Measurements from ENCODE around the gene OARD1.

The OARD1 gene

GRCh38 chr6:41085182-41085581 is 13.0 kb upstream of the OARD1 start:
- H3K4me2 ChIP-seq (ENCODE audit: low read depth, low read length): no peak overlapping the region
- H3F3A ChIP-seq (ENCODE audit: insufficient read depth, low read length): no peaks in the 10 kb centered on the region
- DNase-seq: no peak
- H3K9me3 ChIP-seq (replicated peaks; ENCODE audit: insufficient read depth, low read length): no peaks in the 10 kb centered on the region
- no peak overlapping the region for H3K27ac ChIP-seq (ENCODE audit: low read length)
- H3K9ac ChIP-seq (ENCODE audit: low read length): no peak overlapping the region
- H3K4me1 ChIP-seq (ENCODE audit: low read length): no peaks in the 10 kb centered on the region
- no peaks in the 10 kb centered on the region for H3K9me2 ChIP-seq (replicated peaks; ENCODE audit: insufficient read depth, low read length)
- H4K20me1 ChIP-seq (ENCODE audit: insufficient read depth, low read length): no peaks in the 10 kb centered on the region
- TF ChIP-seq EZH2phosphoT487 (IDR thresholded peaks at IDR 0.05; ENCODE audit: low read length) (no peak), EZH2 (optimal IDR thresholded peaks at IDR 0.05; ENCODE audit: low read depth, low read length) (no peak), CTCF (IDR thresholded peaks at IDR 0.05; ENCODE audit: low read length) (no peak)
- no peaks in the 10 kb centered on the region for H3K27me3 ChIP-seq (replicated peaks; ENCODE audit: insufficient read depth, low read length)
- no peak overlapping the region for H2AFZ ChIP-seq (ENCODE audit: low read length)
- H3K4me3 ChIP-seq (ENCODE audit: low read length): no peak overlapping the region
- H3K36me3 ChIP-seq (replicated peaks; ENCODE audit: insufficient read depth, low read length): peaks cover 9% of the 10 kb centered on the region
- peaks cover 45% of the 10 kb centered on the region for H3K79me2 ChIP-seq (ENCODE audit: low read length)

- Histone ChIP-seq H3K9me3 (replicated peaks; ENCODE audit: insufficient read depth, low read length) (no peaks in the 10 kb centered on the region), H3F3A (ENCODE audit: insufficient read depth, low read length) (no peaks in the 10 kb centered on the region), H3K4me1 (ENCODE audit: low read length) (0 out of 2 replicates have a peak, but pooled peaks cover 3% of the 10 kb centered on the region), H3K27ac (ENCODE audit: low read length) (no peak overlapping the region), H2AFZ (ENCODE audit: low read length) (no peak overlapping the region), H3K4me2 (ENCODE audit: low read depth, low read length) (no peak overlapping the region), H3K36me3 (replicated peaks; ENCODE audit: insufficient read depth, low read length) (peaks cover 17% of the 10 kb centered on the region), H3K79me2 (ENCODE audit: low read length) (peaks cover 65% of the 10 kb centered on the region), H3K9ac (ENCODE audit: low read length) (no peak overlapping the region), H3K9me2 (replicated peaks; ENCODE audit: insufficient read depth, low read length) (no peaks in the 10 kb centered on the region), H3K4me3 (ENCODE audit: low read length) (no peak overlapping the region), H4K20me1 (ENCODE audit: insufficient read depth, low read length) (no peaks in the 10 kb centered on the region), H3K27me3 (replicated peaks; ENCODE audit: insufficient read depth, low read length) (no peaks in the 10 kb centered on the region)
- DNase-seq: no peak
- TF ChIP-seq EZH2phosphoT487 (IDR thresholded peaks at IDR 0.05; ENCODE audit: low read length) (no peak), EZH2 (optimal IDR thresholded peaks at IDR 0.05; ENCODE audit: low read depth, low read length) (no peak), CTCF (IDR thresholded peaks at IDR 0.05; ENCODE audit: low read length) (no peak)
Measured at GRCh38 chr6:41083072-41083471, 10.9 kb upstream of the OARD1 start.

- Histone ChIP-seq H3K27me3 (replicated peaks; ENCODE audit: insufficient read depth, low read length) (no peaks in the 10 kb centered on the region), H3K9me3 (replicated peaks; ENCODE audit: insufficient read depth, low read length) (no peaks in the 10 kb centered on the region), H4K20me1 (ENCODE audit: insufficient read depth, low read length) (no peaks in the 10 kb centered on the region), H3K27ac (ENCODE audit: low read length) (no peak overlapping the region), H3K9me2 (replicated peaks; ENCODE audit: insufficient read depth, low read length) (no peaks in the 10 kb centered on the region), H2AFZ (ENCODE audit: low read length) (no peak overlapping the region), H3K4me1 (ENCODE audit: low read length) (0 out of 2 replicates have a peak, but pooled peaks cover 3% of the 10 kb centered on the region), H3K4me2 (ENCODE audit: low read depth, low read length) (no peak overlapping the region), H3K36me3 (replicated peaks; ENCODE audit: insufficient read depth, low read length) (peaks cover 10% of the 10 kb centered on the region), H3F3A (ENCODE audit: insufficient read depth, low read length) (no peaks in the 10 kb centered on the region), H3K79me2 (ENCODE audit: low read length) (peaks cover 76% of the 10 kb centered on the region), H3K9ac (ENCODE audit: low read length) (no peak overlapping the region), H3K4me3 (ENCODE audit: low read length) (no peak overlapping the region)
- no peak for TF ChIP-seq EZH2phosphoT487 (IDR thresholded peaks at IDR 0.05; ENCODE audit: low read length)
- TF ChIP-seq CTCF (IDR thresholded peaks at IDR 0.05; ENCODE audit: low read length): no peak
- no peak for DNase-seq
Measured at GRCh38 chr6:41080621-41081020, 8.5 kb upstream of the OARD1 start.

Measured in MM.1S (cell line).